ENCODE measurements around the gene C11orf71.

The C11orf71 gene

DNA sequence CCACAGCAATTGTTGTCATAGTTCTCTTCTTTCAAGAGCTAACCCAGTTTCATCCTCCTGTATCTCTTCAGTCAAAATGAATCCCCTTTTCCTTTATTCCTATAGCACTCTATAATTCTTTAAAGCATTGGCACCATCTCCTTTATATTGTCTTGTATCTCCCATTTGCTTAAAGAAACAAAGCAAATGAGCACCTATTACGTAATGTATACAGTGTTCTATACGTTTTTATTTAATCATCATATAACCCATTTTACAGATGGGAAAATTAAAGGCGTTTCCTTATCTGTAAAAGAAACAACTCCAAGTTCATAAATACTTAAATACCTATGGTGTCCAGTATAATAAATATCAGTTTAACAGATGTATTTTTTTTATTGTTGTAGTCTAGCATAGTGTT is 32.6 kb upstream of the C11orf71 start:
- Histone ChIP-seq H4K12ac (ENCODE audit: low read depth, low read length) (no peak overlapping the region), H3K27me3 (ENCODE audit: insufficient read depth, low read length) (no peaks in the 10 kb centered on the region), H2BK5ac (ENCODE audit: low read depth, low read length, poor library complexity) (no peak overlapping the region), H3K14ac (ENCODE audit: low read length) (no peak overlapping the region), H3K4ac (ENCODE audit: low read depth, low read length) (no peak overlapping the region), H2AK5ac (ENCODE audit: low read length) (no peak overlapping the region), H3K9ac (ENCODE audit: low read length) (no peak overlapping the region), H3K18ac (ENCODE audit: low read length) (no peak overlapping the region), H2AFZ (ENCODE audit: insufficient read depth, low read length, poor library complexity) (no peak overlapping the region), H3K79me1 (ENCODE audit: low read length) (no peaks in the 10 kb centered on the region), H3K36me3 (ENCODE audit: control insufficient read depth in 1 of 2, insufficient read depth in 2 of 2, low read length in 2 of 2) (peaks cover 0 to 4% of the 10 kb centered on the region in 2 experiments), H3K27ac (ENCODE audit: low read depth, low read length) (no peak overlapping the region), H3K4me2 (ENCODE audit: low read length) (no peak overlapping the region), H4K91ac (ENCODE audit: low read depth, low read length) (no peak overlapping the region), H3K4me3 (ENCODE audit: low read depth, low read length) (no peak overlapping the region), H3K23ac (ENCODE audit: low read length) (no peak overlapping the region), H2BK12ac (ENCODE audit: low read length) (no peak overlapping the region), H3K79me2 (ENCODE audit: control insufficient read depth, insufficient read depth, low read length, poor library complexity) (no peaks in the 10 kb centered on the region), H4K8ac (ENCODE audit: low read depth, low read length) (no peak overlapping the region), H2BK120ac (ENCODE audit: insufficient read depth, low read length, poor library complexity) (no peak overlapping the region), H3K4me1 (ENCODE audit: control insufficient read depth in 1 of 2, insufficient read depth in 2 of 2, low read length in 2 of 2) (no peaks in the 10 kb centered on the region), H3K9me3 (ENCODE audit: insufficient read depth, low read depth, low read length) (peaks cover 2% of the 10 kb centered on the region)
- no peak for DNase-seq
- WGBS (ENCODE audit: extremely low coverage, insufficient coverage, insufficient read length), result no CpG with 5 or more reads among the region's 3 CpGs

DNA sequence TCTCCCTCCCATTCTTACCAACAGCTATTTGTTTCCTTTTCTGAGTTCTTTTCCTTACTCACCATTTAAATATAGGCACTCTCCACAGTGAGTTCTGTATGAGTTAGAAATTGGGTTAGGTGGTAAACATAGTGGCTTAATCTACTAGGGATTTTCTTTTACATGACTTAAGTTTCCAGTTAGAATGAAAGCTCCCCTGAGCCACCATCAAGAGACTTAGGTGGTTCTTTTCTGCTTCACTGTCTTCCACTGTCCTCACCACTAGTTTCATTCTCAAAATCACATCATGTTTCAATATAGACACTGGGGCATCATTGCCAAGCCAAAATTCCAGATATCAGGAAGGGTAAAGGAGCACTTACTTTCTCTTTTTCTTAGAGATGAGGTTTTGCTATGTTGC is 30.0 kb upstream of the C11orf71 start:
- Histone ChIP-seq H3K79me1 (ENCODE audit: low read length) (no peaks in the 10 kb centered on the region), H3K36me3 (ENCODE audit: control insufficient read depth in 1 of 2, insufficient read depth in 2 of 2, low read length in 2 of 2) (peaks cover 4 to 6% of the 10 kb centered on the region in 2 experiments), H2BK12ac (ENCODE audit: low read length) (no peak overlapping the region), H2AFZ (ENCODE audit: insufficient read depth, low read length, poor library complexity) (no peak overlapping the region), H4K91ac (ENCODE audit: low read depth, low read length) (no peak overlapping the region), H4K12ac (ENCODE audit: low read depth, low read length) (no peak overlapping the region), H3K79me2 (ENCODE audit: control insufficient read depth, insufficient read depth, low read length, poor library complexity) (no peaks in the 10 kb centered on the region), H3K4me3 (ENCODE audit: low read depth, low read length) (no peak overlapping the region), H3K9me3 (ENCODE audit: insufficient read depth, low read depth, low read length) (peaks cover 2% of the 10 kb centered on the region), H2BK120ac (ENCODE audit: insufficient read depth, low read length, poor library complexity) (no peak overlapping the region), H3K23ac (ENCODE audit: low read length) (no peak overlapping the region), H3K27ac (ENCODE audit: low read depth, low read length) (no peak overlapping the region), H3K14ac (ENCODE audit: low read length) (no peak overlapping the region), H3K18ac (ENCODE audit: low read length) (no peak overlapping the region), H3K9ac (ENCODE audit: low read length) (no peak overlapping the region), H3K27me3 (ENCODE audit: insufficient read depth, low read length) (no peaks in the 10 kb centered on the region), H3K4me2 (ENCODE audit: low read length) (no peak overlapping the region), H3K4ac (ENCODE audit: low read depth, low read length) (no peak overlapping the region), H4K8ac (ENCODE audit: low read depth, low read length) (no peak overlapping the region), H2BK5ac (ENCODE audit: low read depth, low read length, poor library complexity) (no peak overlapping the region), H3K4me1 (ENCODE audit: control insufficient read depth in 1 of 2, insufficient read depth in 2 of 2, low read length in 2 of 2) (peaks cover 2 to 5% of the 10 kb centered on the region in 2 experiments), H2AK5ac (ENCODE audit: low read length) (no peak overlapping the region)
- DNase-seq, result no peak

DNA sequence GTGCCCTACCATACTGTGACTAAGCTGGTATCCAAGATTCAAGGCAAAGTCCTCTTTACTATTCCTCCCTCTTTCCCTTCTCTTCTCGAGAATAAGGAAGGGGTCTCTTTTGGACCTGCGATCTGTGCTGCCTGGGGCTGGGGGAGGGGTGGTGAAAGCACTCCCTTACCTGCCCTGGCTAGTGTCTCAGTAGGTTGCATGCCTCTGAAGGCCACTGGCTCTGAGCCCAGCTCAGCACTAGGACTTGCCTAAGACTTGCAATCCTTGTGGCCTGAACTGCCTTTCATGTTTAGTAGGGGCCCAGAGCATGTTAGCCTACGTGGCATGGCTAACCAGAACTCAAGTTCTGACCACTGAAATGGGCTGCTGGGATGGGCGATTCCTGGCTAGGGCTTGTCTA is 26.0 kb upstream of the C11orf71 start:
- Histone ChIP-seq H2AK5ac (ENCODE audit: low read length) (no peak overlapping the region), H4K91ac (ENCODE audit: low read depth, low read length) (no peak overlapping the region), H3K27ac (ENCODE audit: low read depth, low read length) (no peak overlapping the region), H2BK12ac (ENCODE audit: low read length) (no peak overlapping the region), H3K14ac (ENCODE audit: low read length) (no peak overlapping the region), H3K4me1 (ENCODE audit: control insufficient read depth in 1 of 2, insufficient read depth in 2 of 2, low read length in 2 of 2) (peaks cover 2 to 5% of the 10 kb centered on the region in 2 experiments), H4K12ac (ENCODE audit: low read depth, low read length) (no peak overlapping the region), H4K8ac (ENCODE audit: low read depth, low read length) (no peak overlapping the region), H3K23ac (ENCODE audit: low read length) (no peak overlapping the region), H3K4ac (ENCODE audit: low read depth, low read length) (no peak overlapping the region), H3K79me1 (ENCODE audit: low read length) (no peaks in the 10 kb centered on the region), H3K36me3 (ENCODE audit: control insufficient read depth in 1 of 2, insufficient read depth in 2 of 2, low read length in 2 of 2) (peaks cover 3 to 5% of the 10 kb centered on the region in 2 experiments), H3K79me2 (ENCODE audit: control insufficient read depth, insufficient read depth, low read length, poor library complexity) (no peaks in the 10 kb centered on the region), H3K9ac (ENCODE audit: low read length) (no peak overlapping the region), H3K4me2 (ENCODE audit: low read length) (no peak overlapping the region), H3K18ac (ENCODE audit: low read length) (no peak overlapping the region), H3K4me3 (ENCODE audit: low read depth, low read length) (no peak overlapping the region), H3K9me3 (ENCODE audit: insufficient read depth, low read depth, low read length) (no peaks in the 10 kb centered on the region), H3K27me3 (ENCODE audit: insufficient read depth, low read length) (no peaks in the 10 kb centered on the region), H2BK5ac (ENCODE audit: low read depth, low read length, poor library complexity) (no peak overlapping the region), H2BK120ac (ENCODE audit: insufficient read depth, low read length, poor library complexity) (no peak overlapping the region), H2AFZ (ENCODE audit: insufficient read depth, low read length, poor library complexity) (no peak overlapping the region)
- DNase-seq, result peak in 1 of 2 donors; percentile 29
- no CpG with 5 or more reads among the region's 4 CpGs for WGBS (ENCODE audit: extremely low coverage, insufficient coverage, insufficient read length)

DNA sequence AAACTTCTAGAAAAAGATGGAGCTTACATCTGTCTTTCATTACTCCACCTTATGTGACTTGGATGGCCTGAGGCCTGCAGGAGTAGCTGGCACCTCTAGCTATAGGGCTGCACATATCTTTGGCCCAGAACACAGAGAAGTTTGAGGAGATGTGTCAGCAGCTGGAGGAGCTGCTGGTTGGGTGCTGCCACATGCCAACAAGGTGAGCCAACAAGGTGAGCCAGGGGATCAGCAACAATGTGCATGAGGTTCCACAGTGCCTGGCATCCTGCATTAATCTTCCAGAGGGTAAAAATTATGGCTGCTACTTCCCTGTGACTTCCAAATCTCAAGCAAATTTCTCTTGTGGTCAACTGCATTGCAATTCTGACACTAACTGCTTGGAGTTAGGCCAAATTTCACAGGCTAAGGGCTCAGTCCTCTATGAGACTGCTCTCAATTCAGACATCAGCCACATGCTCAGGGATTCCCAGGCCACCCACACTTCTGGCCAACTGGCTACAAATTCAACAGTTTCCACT is 16.2 kb upstream of the C11orf71 start:
- no peak overlapping the region for H4K12ac ChIP-seq (ENCODE audit: low read depth, low read length)

More for the DNA sequence above, 16.2 kb upstream of the C11orf71 start:
- Histone ChIP-seq H2BK5ac (ENCODE audit: low read depth, low read length, poor library complexity) (no peak overlapping the region), H2BK120ac (ENCODE audit: insufficient read depth, low read length, poor library complexity) (no peak overlapping the region), H3K4me1 (ENCODE audit: control insufficient read depth in 1 of 2, insufficient read depth in 2 of 2, low read length in 2 of 2) (no peaks in the 10 kb centered on the region), H4K91ac (ENCODE audit: low read depth, low read length) (no peak overlapping the region), H3K4me2 (ENCODE audit: low read length) (no peak overlapping the region), H3K27ac (ENCODE audit: low read depth, low read length) (no peak overlapping the region), H3K9ac (ENCODE audit: low read length) (no peak overlapping the region), H3K23ac (ENCODE audit: low read length) (no peak overlapping the region), H2AK5ac (ENCODE audit: low read length) (no peak overlapping the region), H4K8ac (ENCODE audit: low read depth, low read length) (no peak overlapping the region), H3K4ac (ENCODE audit: low read depth, low read length) (no peak overlapping the region), H2AFZ (ENCODE audit: insufficient read depth, low read length, poor library complexity) (no peak overlapping the region), H3K9me3 (ENCODE audit: insufficient read depth, low read depth, low read length) (no peaks in the 10 kb centered on the region), H3K14ac (ENCODE audit: low read length) (no peak overlapping the region), H3K4me3 (ENCODE audit: low read depth, low read length) (no peak overlapping the region), H3K79me1 (ENCODE audit: low read length) (no peaks in the 10 kb centered on the region), H3K27me3 (ENCODE audit: insufficient read depth, low read length) (no peaks in the 10 kb centered on the region), H3K79me2 (ENCODE audit: control insufficient read depth, insufficient read depth, low read length, poor library complexity) (no peaks in the 10 kb centered on the region), H3K18ac (ENCODE audit: low read length) (no peak overlapping the region), H2BK12ac (ENCODE audit: low read length) (no peak overlapping the region), H3K36me3 (ENCODE audit: control insufficient read depth in 1 of 2, insufficient read depth in 2 of 2, low read length in 2 of 2) (peaks cover 10 to 15% of the 10 kb centered on the region in 2 experiments)
- peak; percentile 77 to 81 for DNase-seq
